ENCODE results near the gene TCF12. TPM values are rescaled to one million over a fixed set of nuclear protein-coding genes. Genes with fewer than 3 reads are reported as not detected.
A peak's percentile ranks its signal among the peaks of the same experiment; 100 is the strongest.

The TCF12 gene
- 100 to 1,000 TPM; 106 to 200 (median 149) TPM for total RNA-seq (2021; fragmentation: NEBNext Ultra II Directional; extraction: Animal tissue kit (Norgen Biotek cat#: 25700))
- long read RNA-seq, full-length matches to known transcripts = 20 of 73 reads
- long read RNA-seq, partial matches to known transcripts = 23 of 73 reads
- long read RNA-seq, other reads (novel, unspliced or antisense) = 30 of 73 reads

DNA sequence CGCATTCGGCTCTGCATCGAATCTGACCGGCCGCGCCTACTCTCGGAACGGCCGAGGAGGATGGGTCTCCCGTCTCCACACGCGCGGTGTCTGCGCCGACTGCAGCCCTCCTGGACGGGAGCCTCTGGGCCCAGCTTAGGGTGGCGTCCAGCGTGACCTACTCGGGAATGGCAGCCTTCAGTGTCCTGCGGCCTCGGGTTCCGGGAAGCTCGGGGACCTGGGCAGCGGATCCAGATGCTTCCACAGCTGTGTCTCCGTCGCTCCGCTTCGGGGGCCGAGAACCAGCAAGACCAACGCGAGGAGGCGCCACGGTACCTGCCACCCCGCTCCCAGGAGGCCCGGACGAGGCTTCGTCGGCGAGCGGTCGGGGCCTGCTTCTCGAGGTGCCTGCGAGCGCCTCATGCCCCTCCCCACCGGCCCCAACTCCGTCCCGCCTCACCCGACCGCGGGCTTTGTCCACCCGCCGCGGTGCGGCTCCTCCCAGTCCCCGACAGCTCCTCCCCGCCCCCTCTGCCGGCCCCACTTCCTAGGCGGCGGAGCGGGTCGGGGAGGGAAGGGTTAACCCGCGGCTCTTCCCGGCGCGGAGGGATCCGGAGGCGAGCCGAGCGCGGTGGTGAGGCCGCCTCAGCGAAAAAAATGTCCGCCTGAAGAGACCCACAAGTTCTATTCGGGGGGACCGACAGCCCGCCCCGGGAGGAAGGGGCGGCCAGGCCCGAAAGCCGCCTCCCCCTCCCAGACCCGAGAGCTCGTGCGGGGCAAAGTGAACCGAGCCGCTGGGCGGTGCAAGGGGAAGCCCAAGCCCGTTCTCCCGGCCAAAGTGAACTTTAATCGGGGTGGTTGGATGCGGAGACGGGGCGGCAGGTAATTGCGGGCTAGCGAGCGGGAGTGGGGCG is at the start of gene TCF12:
Gene TCF12, plus strand, starts transcription at position 599 of the 893 bp plus-strand sequence. CDS start 1,270 bp downstream, outside the sequence.
- no peaks in the 10 kb centered on the region for H3K27me3 Mint-ChIP-seq (ENCODE audit: insufficient read depth)
- peak within 1 kb of the TSS; percentile 96 for H3K4me3 Mint-ChIP-seq
- peaks cover 48% of the 10 kb centered on the region for H3K4me1 Mint-ChIP-seq (ENCODE audit: low read depth)
- TF ChIP-seq, protein P1, sequence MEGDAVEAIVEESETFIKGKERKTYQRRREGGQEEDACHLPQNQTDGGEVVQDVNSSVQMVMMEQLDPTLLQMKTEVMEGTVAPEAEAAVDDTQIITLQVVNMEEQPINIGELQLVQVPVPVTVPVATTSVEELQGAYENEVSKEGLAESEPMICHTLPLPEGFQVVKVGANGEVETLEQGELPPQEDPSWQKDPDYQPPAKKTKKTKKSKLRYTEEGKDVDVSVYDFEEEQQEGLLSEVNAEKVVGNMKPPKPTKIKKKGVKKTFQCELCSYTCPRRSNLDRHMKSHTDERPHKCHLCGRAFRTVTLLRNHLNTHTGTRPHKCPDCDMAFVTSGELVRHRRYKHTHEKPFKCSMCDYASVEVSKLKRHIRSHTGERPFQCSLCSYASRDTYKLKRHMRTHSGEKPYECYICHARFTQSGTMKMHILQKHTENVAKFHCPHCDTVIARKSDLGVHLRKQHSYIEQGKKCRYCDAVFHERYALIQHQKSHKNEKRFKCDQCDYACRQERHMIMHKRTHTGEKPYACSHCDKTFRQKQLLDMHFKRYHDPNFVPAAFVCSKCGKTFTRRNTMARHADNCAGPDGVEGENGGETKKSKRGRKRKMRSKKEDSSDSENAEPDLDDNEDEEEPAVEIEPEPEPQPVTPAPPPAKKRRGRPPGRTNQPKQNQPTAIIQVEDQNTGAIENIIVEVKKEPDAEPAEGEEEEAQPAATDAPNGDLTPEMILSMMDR (IDR thresholded peaks at IDR 0.05) = peak; percentile 67
- DNase-seq = peak; percentile 91
- H3K27ac Mint-ChIP-seq = peak within 1 kb of the TSS; percentile 86
- no peaks in the 10 kb centered on the region; the same call in 1 of the 2 replicates for H3K9me3 Mint-ChIP-seq
- H3K36me3 Mint-ChIP-seq (ENCODE audit: low read depth) = peaks cover 35% of the 10 kb centered on the region

DNA sequence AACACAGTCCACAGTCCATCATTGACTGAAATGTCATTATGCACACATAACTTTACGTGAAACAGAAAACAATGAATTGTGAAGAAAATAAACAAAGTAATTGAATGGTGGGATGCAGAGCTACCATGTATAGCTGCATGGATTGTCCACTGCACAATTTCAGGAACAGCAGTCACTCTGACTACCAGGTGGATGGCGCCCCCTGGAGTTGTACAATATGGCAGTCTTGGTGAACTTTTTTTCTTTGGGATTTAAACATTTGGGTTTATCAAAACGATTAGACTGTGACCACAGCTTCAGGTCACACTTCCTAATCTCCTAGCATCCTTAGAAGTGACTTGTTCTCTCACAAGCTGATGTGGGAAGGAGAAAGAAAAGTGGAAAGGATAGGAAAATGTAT is 48.9 kb upstream of the TCF12 start:
- no peaks in the 10 kb centered on the region for H3K27me3 Mint-ChIP-seq (ENCODE audit: insufficient read depth)
- DNase-seq = no peak
- H3K4me1 Mint-ChIP-seq (ENCODE audit: low read depth) = peaks cover 24% of the 10 kb centered on the region
- H3K27ac Mint-ChIP-seq = no peak overlapping the region
- no peak overlapping the region for H3K4me3 Mint-ChIP-seq
- TF ChIP-seq, protein P1 (IDR thresholded peaks at IDR 0.05) = peak; percentile 86
- no peaks in the 10 kb centered on the region for H3K36me3 Mint-ChIP-seq (ENCODE audit: low read depth)
- no peaks in the 10 kb centered on the region for H3K9me3 Mint-ChIP-seq

DNA sequence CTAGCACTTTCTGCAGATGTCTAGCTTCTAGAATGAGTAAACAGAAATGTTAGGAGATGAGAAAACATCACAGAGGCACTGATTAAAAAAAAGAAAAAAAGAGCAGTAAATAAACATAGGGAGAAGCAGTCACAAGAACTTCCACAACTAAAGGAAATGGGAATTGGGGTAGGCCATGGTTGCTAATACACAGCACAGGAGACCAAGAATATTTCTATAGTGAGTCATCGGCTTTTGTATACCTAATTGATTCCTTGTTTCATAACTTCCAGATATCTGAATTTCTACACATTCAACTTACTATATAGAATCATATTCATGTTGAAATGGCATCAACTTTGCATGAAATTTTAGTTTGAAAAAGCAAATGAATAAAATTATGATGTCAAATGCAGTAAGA is 47.3 kb upstream of the TCF12 start:
- no peak overlapping the region for H3K4me3 Mint-ChIP-seq
- no peaks in the 10 kb centered on the region for H3K9me3 Mint-ChIP-seq
- TF ChIP-seq, protein P1 (IDR thresholded peaks at IDR 0.05) = no peak
- peak; percentile 70 for DNase-seq
- H3K27ac Mint-ChIP-seq = peak overlapping the region; percentile 58
- no peaks in the 10 kb centered on the region for H3K36me3 Mint-ChIP-seq (ENCODE audit: low read depth)
- peaks cover 24% of the 10 kb centered on the region for H3K4me1 Mint-ChIP-seq (ENCODE audit: low read depth)
- H3K27me3 Mint-ChIP-seq (ENCODE audit: insufficient read depth) = no peaks in the 10 kb centered on the region

DNA sequence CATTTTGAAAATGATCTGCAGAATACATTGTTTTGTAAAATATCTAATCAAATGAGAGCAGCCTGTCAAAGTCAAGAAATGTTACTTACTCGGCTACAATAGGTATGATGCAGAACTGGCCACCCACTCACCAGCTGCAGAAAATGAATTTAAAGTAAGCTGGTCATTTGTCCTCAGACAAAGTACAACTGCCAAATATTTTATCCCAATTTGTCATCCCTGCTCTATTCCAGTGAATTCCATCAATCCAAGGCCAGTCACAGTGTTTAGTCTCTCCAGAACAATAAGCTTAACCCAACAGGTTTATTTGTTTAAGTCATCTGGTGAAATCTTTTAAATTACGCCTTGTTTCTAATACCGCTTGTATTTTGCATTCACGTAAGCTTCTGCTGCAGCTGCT is 46.6 kb upstream of the TCF12 start:
- no peak for DNase-seq
- TF ChIP-seq, protein P1 (IDR thresholded peaks at IDR 0.05) = no peak
- peaks cover 24% of the 10 kb centered on the region for H3K4me1 Mint-ChIP-seq (ENCODE audit: low read depth)

DNA sequence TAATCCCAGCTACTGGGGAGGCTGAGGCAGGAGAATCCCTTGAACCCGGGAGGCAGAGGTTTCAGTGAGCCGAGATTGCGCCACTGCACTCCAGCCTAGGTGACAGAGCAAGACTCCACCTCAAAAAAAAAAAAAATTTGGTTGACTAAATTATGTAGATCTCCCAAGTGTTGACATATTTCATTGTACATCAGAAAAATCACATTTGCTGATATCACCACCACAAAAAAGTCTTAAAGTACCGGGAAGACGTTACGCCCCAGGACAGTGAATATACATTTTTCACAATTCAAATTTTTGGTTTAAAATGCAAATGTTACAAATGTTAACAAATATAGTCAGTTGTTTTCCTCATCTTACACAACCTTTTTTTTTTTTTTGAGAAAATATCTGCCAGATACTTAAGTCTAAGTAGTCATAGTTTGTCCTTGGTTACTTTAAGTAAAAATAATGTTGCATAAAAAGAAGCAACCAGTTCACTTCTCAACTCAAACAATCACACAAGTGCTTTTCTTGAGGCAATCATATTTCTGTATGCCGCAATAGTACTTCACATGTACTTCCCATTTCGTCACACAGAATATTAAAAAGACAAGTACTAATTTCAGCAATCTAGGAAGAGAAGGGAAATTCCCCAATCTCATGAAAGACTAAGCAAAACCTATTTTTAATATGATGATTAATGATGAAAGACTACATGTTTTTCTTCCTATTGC is 41.0 kb upstream of the TCF12 start:
- no peak for DNase-seq
- no peak overlapping the region for H3K27ac Mint-ChIP-seq
- no peaks in the 10 kb centered on the region for H3K36me3 Mint-ChIP-seq (ENCODE audit: low read depth)
- TF ChIP-seq, protein P1 (IDR thresholded peaks at IDR 0.05) = no peak
- H3K4me1 Mint-ChIP-seq (ENCODE audit: low read depth) = peaks cover 6% of the 10 kb centered on the region
- no peaks in the 10 kb centered on the region for H3K27me3 Mint-ChIP-seq (ENCODE audit: insufficient read depth)
- no peak overlapping the region for H3K4me3 Mint-ChIP-seq
- no peaks in the 10 kb centered on the region for H3K9me3 Mint-ChIP-seq

More for the DNA sequence above, 46.6 kb upstream of the TCF12 start:
- Mint-ChIP-seq H3K27me3 (ENCODE audit: insufficient read depth) (no peaks in the 10 kb centered on the region), H3K4me3 (no peak overlapping the region), H3K27ac (peak overlapping the region; percentile 58), H3K9me3 (no peaks in the 10 kb centered on the region), H3K36me3 (ENCODE audit: low read depth) (no peaks in the 10 kb centered on the region)

Measured in HFFc6 (cell line).